Right forelimb (tissue), 1 donor: ENCODE results near the gene BUD23.
"Not testable (repeated sequence)": the region's sequence is repeated elsewhere in the genome, so short reads cannot be mapped to it uniquely, and the experiment has no call there.

Source experiments
- DNase-seq: peaks from one replicate; pipeline ENCODE4 v3.0.0-alpha.2; 2018

BUD23 gene, protein sequence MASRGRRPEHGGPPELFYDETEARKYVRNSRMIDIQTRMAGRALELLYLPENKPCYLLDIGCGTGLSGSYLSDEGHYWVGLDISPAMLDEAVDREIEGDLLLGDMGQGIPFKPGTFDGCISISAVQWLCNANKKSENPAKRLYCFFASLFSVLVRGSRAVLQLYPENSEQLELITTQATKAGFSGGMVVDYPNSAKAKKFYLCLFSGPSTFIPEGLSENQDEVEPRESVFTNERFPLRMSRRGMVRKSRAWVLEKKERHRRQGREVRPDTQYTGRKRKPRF

GRCh38 chr7:73683056-73683787, at the start of gene BUD23, which contains the start of gene DNAJC30:
BUD23 (plus strand) TSS chr7:73683597; CDS start chr7:73683626, 29 bp downstream.
DNAJC30 (minus strand) TSS chr7:73683453; CDS start chr7:73683423, 30 bp downstream.
- DNase-seq = peak; percentile 99

DNA sequence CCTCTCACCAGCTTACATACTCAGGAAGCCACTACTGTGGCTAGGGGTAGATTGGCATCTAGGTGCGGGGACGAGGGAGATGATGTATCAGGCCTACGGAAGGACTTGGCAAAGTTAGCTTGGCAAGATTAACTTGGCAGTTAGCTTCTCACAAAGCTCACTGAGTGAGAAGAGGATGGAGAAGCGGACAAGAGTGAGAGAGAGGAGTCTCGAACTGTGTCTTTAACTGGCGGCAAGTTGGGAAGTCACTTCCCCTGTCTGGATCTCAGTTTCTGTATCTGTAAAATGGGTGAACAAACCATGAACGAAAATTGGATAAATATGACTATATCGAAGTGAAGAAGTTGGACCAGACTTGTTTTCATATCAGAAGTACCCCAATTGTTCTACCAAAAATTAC, 49.6 kb upstream of the BUD23 start:
- no peak for DNase-seq

GRCh38 chr7:73635428-73636200, 47.8 kb upstream of the BUD23 start:
- DNase-seq = no peak

DNA sequence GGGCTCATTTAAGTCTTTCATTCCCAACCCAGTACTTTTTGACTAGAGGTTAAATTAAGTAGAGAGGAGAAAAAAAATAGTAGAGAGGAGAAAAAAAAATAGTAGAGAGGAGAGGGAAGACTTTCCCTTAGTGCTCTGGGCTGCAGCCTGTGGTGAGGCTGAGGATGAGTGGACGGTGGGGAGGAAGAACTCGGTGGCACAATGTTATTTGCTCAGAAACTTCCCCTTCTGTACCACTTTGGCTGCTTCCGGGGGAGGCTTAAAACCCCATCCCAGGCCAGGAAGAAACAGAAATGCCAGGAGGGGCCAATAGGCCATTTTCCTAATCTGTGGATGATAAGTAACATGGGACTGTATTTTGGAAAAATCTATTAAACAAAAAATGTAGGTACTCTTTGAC, 44.5 kb upstream of the BUD23 start:
- no peak for DNase-seq

GRCh38 chr7:73642834-73643233, 40.6 kb upstream of the BUD23 start:
- DNase-seq = no peak

- no peak for DNase-seq
These were observed 38.6 kb upstream of the BUD23 start for GRCh38 chr7:73644688-73645286.

DNA sequence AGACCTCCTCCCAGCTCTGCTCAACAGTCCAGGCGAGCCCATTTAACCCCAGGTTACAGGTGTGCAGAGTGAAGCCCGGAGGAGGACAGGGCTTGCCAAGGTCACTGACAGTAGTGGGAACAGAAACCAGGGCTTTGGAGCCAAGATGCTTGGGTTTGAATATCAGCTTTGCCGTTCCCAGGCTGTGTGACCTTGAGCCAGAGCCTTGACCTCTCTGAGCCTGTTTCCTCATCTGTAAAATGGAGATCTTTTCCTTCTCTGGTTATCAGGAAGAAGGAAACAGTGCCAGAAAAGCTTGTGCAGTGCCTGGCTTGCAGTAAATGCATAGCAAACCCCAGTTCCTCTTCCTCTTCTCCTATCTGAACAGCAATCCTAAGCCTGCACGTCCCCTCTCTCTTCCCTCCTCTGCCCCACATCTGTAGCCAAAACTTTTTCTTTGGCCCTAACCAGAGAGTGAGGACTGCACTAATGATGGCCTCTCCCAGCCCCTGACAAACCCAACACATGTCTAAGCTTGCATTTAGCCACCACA, 37.7 kb upstream of the BUD23 start:
- DNase-seq = no peak

- DNase-seq = no peak
These were observed 36.3 kb upstream of the BUD23 start for GRCh38 chr7:73646785-73647724.

- no peak for DNase-seq
These were observed 35.4 kb upstream of the BUD23 start for GRCh38 chr7:73647725-73648592.

DNA sequence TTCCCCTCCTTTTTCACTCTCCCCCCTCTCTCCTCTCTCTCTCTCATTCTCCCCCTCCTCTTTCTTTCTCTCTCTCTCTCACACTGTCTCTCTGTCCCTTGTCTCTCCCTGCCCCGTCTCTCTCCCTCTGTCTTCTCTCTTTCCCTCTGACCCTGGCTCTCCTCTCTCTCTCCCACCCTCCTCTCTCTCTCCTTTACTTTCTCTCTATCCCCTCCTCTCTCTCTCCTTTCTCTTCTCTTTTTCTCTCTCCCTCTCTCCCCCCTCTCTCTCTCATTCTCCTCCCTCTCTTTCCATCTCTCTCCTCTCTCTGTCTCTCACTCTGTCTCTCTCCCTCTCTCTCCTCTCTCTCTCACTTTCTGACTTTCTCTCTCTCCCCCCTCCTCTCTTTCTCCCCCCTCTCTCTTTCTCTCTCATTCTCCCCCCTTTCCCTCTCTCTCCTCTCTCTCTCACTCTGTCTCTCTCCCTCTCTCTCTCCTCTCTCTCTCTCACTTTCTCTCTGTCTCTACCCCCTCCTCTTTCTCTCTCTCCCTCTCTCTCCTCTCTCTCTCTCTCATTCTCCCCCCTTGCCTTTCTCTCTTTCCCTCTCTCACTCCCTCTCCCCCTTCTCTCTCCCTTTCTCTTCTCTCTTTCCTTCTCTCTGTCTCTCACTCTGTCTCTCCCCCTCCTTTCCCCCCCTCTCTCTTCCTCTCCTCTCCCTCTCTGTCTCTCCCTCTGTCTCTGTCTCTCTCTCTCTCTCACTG, 34.6 kb upstream of the BUD23 start:
- no peak for DNase-seq

GRCh38 chr7:73649576-73649975, 33.8 kb upstream of the BUD23 start:
- DNase-seq = no peak

GRCh38 chr7:73650524-73650923, 32.9 kb upstream of the BUD23 start:
- no peak for DNase-seq

DNA sequence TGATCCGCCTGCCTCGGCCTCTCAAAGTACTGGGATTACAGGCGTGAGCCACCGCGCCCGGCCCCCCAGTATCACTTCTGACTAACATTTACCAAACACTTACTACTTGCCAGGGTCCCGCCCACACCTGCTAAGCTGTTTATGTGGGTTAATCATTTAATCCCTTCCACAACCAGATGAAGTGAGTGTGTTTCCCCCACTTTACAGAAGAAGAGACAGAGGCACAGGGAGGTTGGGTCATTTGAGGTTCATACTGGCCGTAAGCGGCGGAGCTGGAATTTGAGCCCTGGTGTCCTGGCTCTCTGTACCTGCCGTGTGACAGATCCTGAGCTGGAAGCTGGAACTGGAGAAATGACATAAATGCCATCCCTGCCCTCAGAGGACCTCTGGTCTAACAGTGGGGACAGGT, 30.9 kb upstream of the BUD23 start:
- no peak for DNase-seq

DNA sequence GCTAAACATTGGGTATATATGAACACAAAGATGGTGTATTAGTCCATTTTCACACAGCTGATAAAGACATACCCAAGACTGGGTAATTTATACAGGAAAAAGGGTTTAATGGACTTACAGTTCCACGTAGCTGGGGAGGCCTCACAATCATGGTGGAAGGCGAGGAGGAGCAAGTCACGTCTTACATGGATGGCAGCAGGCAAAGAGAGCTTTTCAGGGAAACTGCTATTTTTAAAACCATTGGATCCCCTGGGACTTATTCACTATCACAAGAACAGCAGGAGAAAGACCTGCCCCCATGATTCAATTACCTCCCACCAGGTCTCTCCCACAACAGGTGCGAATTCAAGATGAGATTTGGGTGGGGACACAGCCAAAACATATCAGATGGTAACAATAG, 28.1 kb upstream of the BUD23 start:
- DNase-seq = not testable (repeated sequence)

DNA sequence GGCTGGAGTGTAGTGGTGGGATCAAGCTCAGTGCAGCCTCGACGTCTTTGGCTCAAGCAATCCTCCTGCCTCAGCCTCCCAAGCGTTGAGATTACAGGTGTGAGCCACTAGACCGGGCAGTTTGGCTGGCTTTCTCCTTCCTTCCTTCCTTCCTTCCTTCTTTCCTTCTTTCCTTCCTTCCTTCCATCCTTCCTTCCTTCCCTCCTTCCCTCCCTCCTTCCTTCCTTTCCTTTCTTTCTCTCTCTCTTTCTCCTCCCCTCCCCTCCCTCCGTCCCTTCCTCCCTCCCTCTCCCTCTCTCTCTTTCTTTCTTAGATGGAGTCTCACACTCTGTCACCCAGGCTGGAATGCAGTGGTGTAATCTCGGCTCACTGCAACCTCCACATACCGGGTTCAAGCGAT, 23.4 kb upstream of the BUD23 start:
- no peak for DNase-seq

GRCh38 chr7:73660594-73660993, 22.8 kb upstream of the BUD23 start:
- not testable (repeated sequence) for DNase-seq

- DNase-seq = no peak
These were observed 20.4 kb upstream of the BUD23 start for GRCh38 chr7:73663033-73663432.

DNA sequence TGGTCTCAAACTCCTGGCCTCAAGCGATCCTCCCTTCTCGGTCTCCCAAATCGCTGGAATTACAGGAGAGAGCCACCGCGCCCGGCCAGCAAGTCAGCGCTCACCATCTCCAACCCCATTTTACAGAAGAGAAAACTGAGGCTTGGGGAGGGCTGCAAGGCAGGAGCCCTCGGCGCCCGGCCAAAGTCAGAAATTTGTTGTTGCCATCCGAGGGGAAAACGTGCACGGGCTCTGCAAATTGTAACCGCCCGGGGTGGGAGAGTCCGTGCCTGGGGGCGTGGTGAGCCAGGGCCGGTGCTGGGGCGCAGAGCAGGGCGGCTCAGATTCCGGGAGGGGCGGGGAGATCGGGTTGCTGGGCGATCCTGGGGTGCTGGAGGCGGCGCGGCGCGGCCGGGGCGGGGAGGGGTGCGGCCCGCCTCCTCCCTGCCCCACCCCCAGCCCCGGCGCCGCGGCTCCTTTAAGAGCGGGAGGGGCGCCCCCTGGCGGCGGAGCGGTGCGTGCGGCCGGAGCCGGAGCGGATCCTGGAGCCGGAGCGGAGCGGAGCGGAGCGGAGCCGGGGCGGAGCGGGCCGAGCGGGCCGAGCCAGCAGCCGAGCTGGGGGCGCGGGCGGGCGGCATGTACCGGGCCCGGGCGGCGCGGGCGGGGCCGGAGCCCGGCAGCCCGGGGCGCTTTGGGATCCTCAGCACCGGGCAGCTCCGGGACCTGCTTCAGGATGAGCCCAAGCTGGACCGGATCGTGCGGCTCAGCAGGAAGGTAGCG, 15.9 kb upstream of the BUD23 start, which contains the start of gene VPS37D:
TSS of gene VPS37D (plus strand) at position 488 of the 759 bp plus-strand sequence. CDS start at position 616, 128 bp downstream.
- DNase-seq = peak; percentile 95
